Measurements from ENCODE around the gene MGMT. TPM values are rescaled to one million over a fixed set of nuclear protein-coding genes. Genes with fewer than 3 reads are reported as not detected.

The MGMT gene
- total and polyA plus RNA-seq, 2 experiments from 2014 or later = 19.3 to 21.9 TPM

DNA sequence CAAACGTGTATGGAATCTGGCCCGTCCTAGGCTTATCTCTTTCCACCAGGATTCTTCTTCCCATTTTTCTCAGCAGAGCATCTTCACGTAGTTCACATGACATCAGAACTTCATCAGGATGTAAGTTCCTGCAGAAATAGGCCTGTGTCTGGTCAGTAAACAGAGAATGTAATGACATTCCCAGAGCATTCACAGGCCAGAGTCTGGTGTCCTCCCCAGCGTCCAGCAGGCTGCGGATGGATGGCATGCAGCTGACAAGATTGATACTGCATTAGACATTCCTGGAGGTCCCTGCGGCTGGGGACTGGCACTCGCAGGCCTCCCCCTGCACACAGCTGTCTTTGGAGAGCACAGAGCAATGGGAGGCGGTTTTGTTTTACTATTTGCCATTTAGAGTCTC lies 28.7 kb downstream of the MGMT start:
- DNase-seq (ENCODE audit: low spot score) (no peak), ATAC-seq (no peak)
- Histone ChIP-seq H3F3A (replicated peaks; ENCODE audit: low read depth) (no peaks in the 10 kb centered on the region), H3K27ac (ENCODE audit: low read depth) (no peak overlapping the region), H3K36me3 (ENCODE audit: insufficient read depth) (no peaks in the 10 kb centered on the region; the same call in 1 of the 2 replicates), H3K9me2 (ENCODE audit: insufficient read depth) (0 out of 2 replicates have a peak, but pooled peaks cover 3% of the 10 kb centered on the region), H3K4me3 (no peak overlapping the region), H3K79me2 (replicated peaks; ENCODE audit: insufficient read depth) (peaks cover 6% of the 10 kb centered on the region; the same call in 1 of the 2 replicates), H3K4me1 (ENCODE audit: insufficient read depth) (peaks cover 11% of the 10 kb centered on the region), H4K20me1 (replicated peaks; ENCODE audit: insufficient read depth) (no peaks in the 10 kb centered on the region), H3K27me3 (ENCODE audit: insufficient read depth) (no peaks in the 10 kb centered on the region), H2AFZ (no peak overlapping the region), H3K4me2 (no peak overlapping the region)
- Mint-ChIP-seq H3K9me3 (peaks cover 53% of the 10 kb centered on the region), H3K36me3 (ENCODE audit: low read depth) (peaks cover 54% of the 10 kb centered on the region), H3K27ac (no peak overlapping the region), H3K27me3 (ENCODE audit: insufficient read depth, low read depth, poor library complexity) (peaks cover 2% of the 10 kb centered on the region), H3K4me3 (no peak overlapping the region), H3K4me1 (peaks cover 14% of the 10 kb centered on the region)
- TF ChIP-seq STAT1 (IDR thresholded peaks at IDR 0.05; ENCODE audit: unreplicated experiment) = no peak
- no peak for TF ChIP-seq CREB1 (CRISPR knock-in tag; IDR thresholded peaks at IDR 0.05; ENCODE audit: low read depth)
- TF ChIP-seq, protein P1, sequence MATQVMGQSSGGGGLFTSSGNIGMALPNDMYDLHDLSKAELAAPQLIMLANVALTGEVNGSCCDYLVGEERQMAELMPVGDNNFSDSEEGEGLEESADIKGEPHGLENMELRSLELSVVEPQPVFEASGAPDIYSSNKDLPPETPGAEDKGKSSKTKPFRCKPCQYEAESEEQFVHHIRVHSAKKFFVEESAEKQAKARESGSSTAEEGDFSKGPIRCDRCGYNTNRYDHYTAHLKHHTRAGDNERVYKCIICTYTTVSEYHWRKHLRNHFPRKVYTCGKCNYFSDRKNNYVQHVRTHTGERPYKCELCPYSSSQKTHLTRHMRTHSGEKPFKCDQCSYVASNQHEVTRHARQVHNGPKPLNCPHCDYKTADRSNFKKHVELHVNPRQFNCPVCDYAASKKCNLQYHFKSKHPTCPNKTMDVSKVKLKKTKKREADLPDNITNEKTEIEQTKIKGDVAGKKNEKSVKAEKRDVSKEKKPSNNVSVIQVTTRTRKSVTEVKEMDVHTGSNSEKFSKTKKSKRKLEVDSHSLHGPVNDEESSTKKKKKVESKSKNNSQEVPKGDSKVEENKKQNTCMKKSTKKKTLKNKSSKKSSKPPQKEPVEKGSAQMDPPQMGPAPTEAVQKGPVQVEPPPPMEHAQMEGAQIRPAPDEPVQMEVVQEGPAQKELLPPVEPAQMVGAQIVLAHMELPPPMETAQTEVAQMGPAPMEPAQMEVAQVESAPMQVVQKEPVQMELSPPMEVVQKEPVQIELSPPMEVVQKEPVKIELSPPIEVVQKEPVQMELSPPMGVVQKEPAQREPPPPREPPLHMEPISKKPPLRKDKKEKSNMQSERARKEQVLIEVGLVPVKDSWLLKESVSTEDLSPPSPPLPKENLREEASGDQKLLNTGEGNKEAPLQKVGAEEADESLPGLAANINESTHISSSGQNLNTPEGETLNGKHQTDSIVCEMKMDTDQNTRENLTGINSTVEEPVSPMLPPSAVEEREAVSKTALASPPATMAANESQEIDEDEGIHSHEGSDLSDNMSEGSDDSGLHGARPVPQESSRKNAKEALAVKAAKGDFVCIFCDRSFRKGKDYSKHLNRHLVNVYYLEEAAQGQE (IDR thresholded peaks at IDR 0.05; ENCODE audit: unreplicated experiment) = no peak
- no peak for TF ChIP-seq NANOG (IDR thresholded peaks at IDR 0.05; ENCODE audit: borderline replicate concordance)

DNA sequence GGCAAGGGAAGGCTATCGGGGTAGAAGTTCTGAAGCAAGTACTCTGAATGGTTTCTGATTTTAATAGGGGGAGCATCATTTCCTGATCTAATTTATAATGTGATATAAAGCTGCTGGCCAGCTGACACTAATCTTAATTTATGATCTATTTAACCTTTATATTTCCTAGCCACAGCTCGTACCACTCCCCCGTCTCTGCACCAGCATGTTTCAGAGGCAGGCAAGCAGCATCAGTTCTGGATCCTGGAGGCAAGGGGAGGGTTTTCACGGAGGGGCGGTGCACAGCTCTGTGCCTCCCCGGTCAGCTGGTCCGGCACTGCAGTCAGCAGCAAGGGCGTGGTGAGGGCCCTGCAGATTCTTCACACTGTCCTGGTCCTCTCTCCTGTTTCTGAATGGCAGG lies 30.0 kb downstream of the MGMT start:
- no peak for DNase-seq (ENCODE audit: low spot score)
- 0 out of 2 replicates have a peak, but pooled peaks cover 3% of the 10 kb centered on the region for H3K9me2 ChIP-seq (ENCODE audit: insufficient read depth)

More for the DNA sequence above, 30.0 kb downstream of the MGMT start:
- no peaks in the 10 kb centered on the region for H3F3A ChIP-seq (replicated peaks; ENCODE audit: low read depth)
- Mint-ChIP-seq H3K9me3 (peaks cover 40% of the 10 kb centered on the region), H3K4me1 (peaks cover 14% of the 10 kb centered on the region), H3K36me3 (ENCODE audit: low read depth) (peaks cover 41% of the 10 kb centered on the region), H3K4me3 (no peak overlapping the region), H3K27me3 (ENCODE audit: insufficient read depth, low read depth, poor library complexity) (peaks cover 2% of the 10 kb centered on the region), H3K27ac (no peak overlapping the region)
- no peaks in the 10 kb centered on the region for H4K20me1 ChIP-seq (replicated peaks; ENCODE audit: insufficient read depth)
- no peak overlapping the region for H3K27ac ChIP-seq (ENCODE audit: low read depth)
- H3K27me3 ChIP-seq (ENCODE audit: insufficient read depth) = no peaks in the 10 kb centered on the region
- H3K4me3 ChIP-seq = no peak overlapping the region
- H2AFZ ChIP-seq = no peak overlapping the region
- no peaks in the 10 kb centered on the region; the same call in 1 of the 2 replicates for H3K36me3 ChIP-seq (ENCODE audit: insufficient read depth)
- no peak overlapping the region for H3K4me2 ChIP-seq
- H3K4me1 ChIP-seq (ENCODE audit: insufficient read depth) = peaks cover 11% of the 10 kb centered on the region
- no peak for TF ChIP-seq ZNF114 (CRISPR knock-in tag; IDR thresholded peaks at IDR 0.05)
- no peak for TF ChIP-seq POLR2AphosphoS5 (IDR thresholded peaks at IDR 0.05; ENCODE audit: low read depth)
- TF ChIP-seq CREB1 (CRISPR knock-in tag; IDR thresholded peaks at IDR 0.05; ENCODE audit: low read depth) = no peak
- TF ChIP-seq, protein P1 (IDR thresholded peaks at IDR 0.05; ENCODE audit: unreplicated experiment) = no peak
- no peak for ATAC-seq
- 0 out of 2 replicates have a peak, but pooled peaks cover 6% of the 10 kb centered on the region for H3K79me2 ChIP-seq (replicated peaks; ENCODE audit: insufficient read depth)
